ENCODE measurements around the gene RAD52.

The RAD52 gene

GRCh38 chr12:979349-979748 lies 29.9 kb upstream of the RAD52 start:
- no peaks in the 10 kb centered on the region for H3K27me3 Mint-ChIP-seq
- no peak overlapping the region for H3K27ac Mint-ChIP-seq
- H3K9me3 Mint-ChIP-seq = no peaks in the 10 kb centered on the region
- no peak for ATAC-seq (ENCODE audit: low read depth)
- no peak overlapping the region for H3K4me3 Mint-ChIP-seq
- peaks cover 5% of the 10 kb centered on the region for H3K4me1 Mint-ChIP-seq
- no peaks in the 10 kb centered on the region for H3K36me3 Mint-ChIP-seq
- no peak for DNase-seq (ENCODE audit: low spot score in 2 of 2)

GRCh38 chr12:977156-977555 lies 27.7 kb upstream of the RAD52 start:
- ATAC-seq (ENCODE audit: low read depth) = no peak
- Mint-ChIP-seq H3K9me3 (no peaks in the 10 kb centered on the region), H3K4me1 (peaks cover 5% of the 10 kb centered on the region), H3K27ac (no peak overlapping the region), H3K27me3 (peaks cover 2% of the 10 kb centered on the region), H3K4me3 (no peak overlapping the region), H3K36me3 (peaks cover 2% of the 10 kb centered on the region)
- no peak for DNase-seq (ENCODE audit: low spot score in 2 of 2)

- Mint-ChIP-seq H3K4me3 (no peak overlapping the region), H3K9me3 (no peaks in the 10 kb centered on the region), H3K36me3 (peaks cover 2% of the 10 kb centered on the region), H3K27ac (no peak overlapping the region), H3K27me3 (peaks cover 2% of the 10 kb centered on the region), H3K4me1 (peaks cover 5% of the 10 kb centered on the region)
- ATAC-seq (ENCODE audit: low read depth) (no peak), DNase-seq (ENCODE audit: low spot score in 2 of 2) (no peak)
These were observed 27.1 kb upstream of the RAD52 start for GRCh38 chr12:976644-977043.

- H3K4me1 Mint-ChIP-seq = peaks cover 5% of the 10 kb centered on the region
- no peak for DNase-seq (ENCODE audit: low spot score in 2 of 2)
- no peak overlapping the region for H3K4me3 Mint-ChIP-seq
- H3K27ac Mint-ChIP-seq = no peak overlapping the region
- no peaks in the 10 kb centered on the region for H3K9me3 Mint-ChIP-seq
- no peak for ATAC-seq (ENCODE audit: low read depth)
- H3K27me3 Mint-ChIP-seq = peaks cover 2% of the 10 kb centered on the region
- peaks cover 2% of the 10 kb centered on the region for H3K36me3 Mint-ChIP-seq
These were observed 24.9 kb upstream of the RAD52 start for GRCh38 chr12:974271-974862.

- Mint-ChIP-seq H3K27me3 (peaks cover 2% of the 10 kb centered on the region), H3K36me3 (peaks cover 2% of the 10 kb centered on the region), H3K27ac (no peak overlapping the region), H3K4me3 (no peak overlapping the region), H3K9me3 (no peaks in the 10 kb centered on the region), H3K4me1 (no peaks in the 10 kb centered on the region)
- DNase-seq (ENCODE audit: low spot score in 2 of 2) (no peak), ATAC-seq (ENCODE audit: low read depth) (no peak)
These were observed 22.5 kb upstream of the RAD52 start for GRCh38 chr12:971991-972390.

GRCh38 chr12:969821-970220 lies 20.3 kb upstream of the RAD52 start:
- Mint-ChIP-seq H3K27ac (no peak overlapping the region), H3K4me1 (no peaks in the 10 kb centered on the region), H3K9me3 (no peaks in the 10 kb centered on the region), H3K27me3 (peaks cover 2% of the 10 kb centered on the region), H3K4me3 (no peak overlapping the region), H3K36me3 (peaks cover 2% of the 10 kb centered on the region)
- DNase-seq (ENCODE audit: low spot score in 2 of 2) (no peak), ATAC-seq (ENCODE audit: low read depth) (no peak)

- ATAC-seq (ENCODE audit: low read depth) (no peak), DNase-seq (ENCODE audit: low spot score in 2 of 2) (no peak)
- Mint-ChIP-seq H3K27ac (no peak overlapping the region), H3K36me3 (peaks cover 2% of the 10 kb centered on the region), H3K4me1 (no peaks in the 10 kb centered on the region), H3K4me3 (no peak overlapping the region), H3K9me3 (no peaks in the 10 kb centered on the region), H3K27me3 (peaks cover 2% of the 10 kb centered on the region)
These were observed 19.1 kb upstream of the RAD52 start for GRCh38 chr12:968545-968944.

- H3K9me3 Mint-ChIP-seq = no peaks in the 10 kb centered on the region
- no peaks in the 10 kb centered on the region for H3K36me3 Mint-ChIP-seq
- H3K4me1 Mint-ChIP-seq = no peaks in the 10 kb centered on the region
- no peak for DNase-seq (ENCODE audit: low spot score in 2 of 2)
- no peak for ATAC-seq (ENCODE audit: low read depth)
- peaks cover under 1% of the 10 kb centered on the region for H3K27me3 Mint-ChIP-seq
- no peak overlapping the region for H3K27ac Mint-ChIP-seq
- no peak overlapping the region for H3K4me3 Mint-ChIP-seq
These were observed 18.1 kb upstream of the RAD52 start for GRCh38 chr12:967641-968040.

GRCh38 chr12:966724-967123 lies 17.2 kb upstream of the RAD52 start:
- Mint-ChIP-seq H3K27ac (no peak overlapping the region), H3K4me1 (no peaks in the 10 kb centered on the region), H3K36me3 (no peaks in the 10 kb centered on the region), H3K4me3 (no peak overlapping the region), H3K27me3 (no peaks in the 10 kb centered on the region), H3K9me3 (no peaks in the 10 kb centered on the region)
- ATAC-seq (ENCODE audit: low read depth) (no peak), DNase-seq (ENCODE audit: low spot score in 2 of 2) (no peak)

- no peaks in the 10 kb centered on the region for H3K27me3 Mint-ChIP-seq
- no peak overlapping the region for H3K4me3 Mint-ChIP-seq
- no peaks in the 10 kb centered on the region for H3K36me3 Mint-ChIP-seq
- no peaks in the 10 kb centered on the region for H3K4me1 Mint-ChIP-seq
- no peak overlapping the region for H3K27ac Mint-ChIP-seq
- H3K9me3 Mint-ChIP-seq = no peaks in the 10 kb centered on the region
- ATAC-seq (ENCODE audit: low read depth) (peak; percentile 76), DNase-seq (ENCODE audit: low spot score in 2 of 2) (no peak)
These were observed 9.2 kb upstream of the RAD52 start for GRCh38 chr12:958588-959123.

- Mint-ChIP-seq H3K4me1 (no peaks in the 10 kb centered on the region), H3K4me3 (no peak overlapping the region), H3K36me3 (no peaks in the 10 kb centered on the region), H3K27ac (no peak overlapping the region), H3K27me3 (no peaks in the 10 kb centered on the region), H3K9me3 (no peaks in the 10 kb centered on the region)
- DNase-seq (ENCODE audit: low spot score in 2 of 2) (no peak), ATAC-seq (ENCODE audit: low read depth) (no peak)
These were observed 6.4 kb upstream of the RAD52 start for GRCh38 chr12:955939-956338.

- no peaks in the 10 kb centered on the region for H3K36me3 Mint-ChIP-seq
- no peaks in the 10 kb centered on the region for H3K27me3 Mint-ChIP-seq
- DNase-seq (ENCODE audit: low spot score in 2 of 2) (no peak), ATAC-seq (ENCODE audit: low read depth) (no peak)
- no peak overlapping the region for H3K27ac Mint-ChIP-seq
- no peaks in the 10 kb centered on the region for H3K4me1 Mint-ChIP-seq
- no peak overlapping the region for H3K4me3 Mint-ChIP-seq
- no peaks in the 10 kb centered on the region for H3K9me3 Mint-ChIP-seq
These were observed 5.2 kb upstream of the RAD52 start for GRCh38 chr12:954741-955140.

GRCh38 chr12:953776-954175 lies 4.3 kb upstream of the RAD52 start:
- H3K4me3 Mint-ChIP-seq = no peak overlapping the region
- H3K27ac Mint-ChIP-seq = no peak overlapping the region

GRCh38 chr12:951176-951575 lies 1.7 kb upstream of the RAD52 start:
- peak overlapping the region; percentile 19 for H3K4me3 Mint-ChIP-seq
- no peak overlapping the region for H3K27ac Mint-ChIP-seq
- DNase-seq (ENCODE audit: low spot score in 2 of 2) (no peak), ATAC-seq (ENCODE audit: low read depth) (no peak)
- H3K9me3 Mint-ChIP-seq = no peaks in the 10 kb centered on the region
- H3K4me1 Mint-ChIP-seq = peaks cover 15% of the 10 kb centered on the region
- no peaks in the 10 kb centered on the region for H3K36me3 Mint-ChIP-seq
- no peaks in the 10 kb centered on the region for H3K27me3 Mint-ChIP-seq

More at GRCh38 chr12:953776-954175, 4.3 kb upstream of the RAD52 start:
- Mint-ChIP-seq H3K27me3 (no peaks in the 10 kb centered on the region), H3K9me3 (no peaks in the 10 kb centered on the region), H3K36me3 (no peaks in the 10 kb centered on the region), H3K4me1 (peaks cover 4% of the 10 kb centered on the region)
- DNase-seq (ENCODE audit: low spot score in 2 of 2) (no peak), ATAC-seq (ENCODE audit: low read depth) (no peak)

- DNase-seq (ENCODE audit: low spot score in 2 of 2) = no peak
- peaks cover 4% of the 10 kb centered on the region for H3K36me3 Mint-ChIP-seq
- no peak for ATAC-seq (ENCODE audit: low read depth)
- H3K4me1 Mint-ChIP-seq = peaks cover 21% of the 10 kb centered on the region
- no peaks in the 10 kb centered on the region for H3K9me3 Mint-ChIP-seq
- peak overlapping the region; percentile 67 for H3K4me3 Mint-ChIP-seq
- H3K27ac Mint-ChIP-seq = peak overlapping the region; percentile 31
- H3K27me3 Mint-ChIP-seq = no peaks in the 10 kb centered on the region
These were observed 1.3 kb downstream of the RAD52 start for GRCh38 chr12:948238-948637.

All from memory B cell (primary cell).